HepG2 (cell line): ENCODE measurements around the gene SEMA4C. TPM values are rescaled to one million over a fixed set of nuclear protein-coding genes. Genes with fewer than 3 reads are reported as not detected.

ENCODE experiments used
- ATAC-seq: fragments of 200-7000 bp; cut with Tn5 transposase; 3 replicates; pipeline ENCODE4 v1.9.1; 2020; ENCODE audit warnings: mild to moderate bottlenecking, moderate library complexity
- BruUV-seq: library from RNA; stranded (reverse); fragments of 400-500 nt; replicated peaks from 2 replicates; lab custom pipeline; 2021; lab: Mats Ljungman, UMichigan
- CTCF ChIA-PET: fragments of 300-600 bp; formaldehyde crosslinking; extraction: SDS; loops from one replicate; lab custom pipeline; 2021; ENCODE audit warnings: low total read pairs, inconsistent platforms, low intra/inter-chr PET ratio; lab: Yijun Ruan, JAX
- POLR2A ChIA-PET: fragments of 350-600 bp; sonication (Branson Sonifier 250); formaldehyde crosslinking; loops from one replicate; lab custom pipeline; 2020; ENCODE audit warnings: antibody characterized with exemption, inconsistent platforms; lab: Yijun Ruan, JAX
- DNase-seq: peaks from one replicate; pipeline ENCODE4 v3.0.0-alpha.2; 2015; ENCODE audit warnings: low spot score
- FAIRE-seq: peaks from 3 replicates; lab custom pipeline; 2011; peaks lifted over from hg19 to GRCh38; lab: Jason Lieb, UNC
- H2AFZ ChIP-seq: one replicate; pipeline ENCODE4 v1.6.1; 2011; ENCODE audit warnings: low read length, inconsistent platforms
- H3K27ac ChIP-seq: fragments of 300-600 bp; 3 replicates; pipeline ENCODE4 v1.8.0; 2011; ENCODE audit warnings: mixed run types, mild to moderate bottlenecking, mixed read lengths, low read length, inconsistent platforms; ENCODE audit not compliant: insufficient read depth; ENCODE audit errors: extremely low read length
- H3K27me3 ChIP-seq, 2 experiments: fragments of 200-600 bp in 1 of 2; 2 replicates in 1 of 2; 3 replicates in 1 of 2; pipeline versions ENCODE4 v1.6.0 to v1.8.0; 2011; ENCODE audit warnings: low read length in 2 of 2, mild to moderate bottlenecking in 2 of 2, moderate library complexity in 2 of 2, inconsistent platforms in 1 of 2; ENCODE audit not compliant: insufficient read depth in 2 of 2, control insufficient read depth in 1 of 2
- H3K36me3 ChIP-seq, 2 experiments: fragments of 200-600 bp in 1 of 2; replicated peaks in 1 of 2; 2 replicates in 1 of 2; 3 replicates in 1 of 2; pipeline versions ENCODE4 v1.5.1 to v1.8.0; 2011; ENCODE audit warnings: low read length in 2 of 2, inconsistent platforms in 1 of 2; ENCODE audit not compliant: insufficient read depth in 2 of 2, control insufficient read depth in 1 of 2
- H3K4me1 ChIP-seq: 2 replicates; pipeline ENCODE4 v1.5.1; 2012; ENCODE audit warnings: low read length, inconsistent platforms; ENCODE audit not compliant: insufficient read depth
- H3K4me2 ChIP-seq: 2 replicates; pipeline ENCODE4 v1.6.0; 2011; ENCODE audit warnings: low read depth, low read length, inconsistent platforms
- H3K4me3 ChIP-seq, 3 experiments: fragments of 200-600 bp in 1 of 3; sonication (generic), shearing (Covaris generic) in 1 of 3; replicated peaks in 1 of 3; 2 replicates each; pipeline ENCODE4 v1.5.1; 2011 to 2016; ENCODE audit warnings: low read length in 3 of 3, inconsistent platforms in 2 of 3, low read depth in 2 of 3, mild to moderate bottlenecking in 2 of 3, control low read depth in 1 of 3, mixed read lengths in 1 of 3; ENCODE audit not compliant: insufficient read depth in 1 of 3
- H3K79me2 ChIP-seq: one replicate; pipeline ENCODE4 v1.6.1; 2011; ENCODE audit warnings: low read length, inconsistent platforms; ENCODE audit not compliant: insufficient read depth
- H3K9ac ChIP-seq: 2 replicates; pipeline ENCODE4 v1.6.0; 2011; ENCODE audit warnings: mild to moderate bottlenecking, low read depth, low read length, inconsistent platforms; ENCODE audit not compliant: insufficient read depth
- H3K9me3 ChIP-seq: 2 replicates; pipeline ENCODE4 v1.5.1; 2012; ENCODE audit warnings: mild to moderate bottlenecking, low read length
- H4K20me1 ChIP-seq: 2 replicates; pipeline ENCODE4 v1.6.0; 2011; ENCODE audit warnings: inconsistent platforms, mild to moderate bottlenecking, low read length, moderate library complexity; ENCODE audit not compliant: insufficient read depth
- MYNN ChIP-seq: sonication (generic); formaldehyde crosslinking; IDR thresholded peaks from 2 replicates; pipeline ENCODE4 v1.4.0; 2020; ENCODE audit warnings: mild to moderate bottlenecking, low read depth, missing genetic modification reagents
- RBFOX2 ChIP-seq: fragments of 200-400 bp; formaldehyde crosslinking; IDR thresholded peaks from 2 replicates; pipeline ENCODE4 v1.6.1; 2017; ENCODE audit warnings: low read depth, mild to moderate bottlenecking, low read length
- SMC3 ChIP-seq: IDR thresholded peaks from 2 replicates; pipeline ENCODE4 v1.6.1; 2011; ENCODE audit warnings: low read length, improper control_type of control experiment
- ZBTB20 ChIP-seq: sonication (generic); formaldehyde crosslinking; IDR thresholded peaks from 2 replicates; pipeline ENCODE4 v1.8.1; 2023; ENCODE audit warnings: missing genetic modification reagents, low read depth, mild to moderate bottlenecking, borderline replicate concordance
- ZNF574 ChIP-seq: sonication (generic); formaldehyde crosslinking; IDR thresholded peaks from 2 replicates; pipeline ENCODE4 v1.4.0; 2020; ENCODE audit warnings: missing genetic modification reagents
- WGBS: methylation state at CpG from one replicate; pipeline ENCODE4 v1.1.6; 2017; ENCODE audit warnings: low lambda C conversion rate; 5-methylcytosine and 5-hydroxymethylcytosine counted together
- in situ Hi-C: cut with HindIII; loops from 2 replicates; pipeline ENCODE4 v1.10.0; 2017; ENCODE audit warnings: low pct_unique_long_range_greater_than_20kb; ENCODE audit not compliant: extremely low pct_ligation_motif_present
- intact Hi-C: fragments of 100-400 bp; cut with micrococcal nuclease; formaldehyde crosslinking; loops from one replicate; pipeline ENCODE4 v1.10.0; 2022; ENCODE audit not compliant: unreplicated experiment
- polyA plus RNA-seq, 8 experiments: library from polyadenylated mRNA; depleted of rRNA in 3 of 8; stranded (reverse) in 7 of 8; unstranded in 1 of 8; fragments of >200 nt; fragmentation: Illumina TruSeq in 4 of 8; extraction: Trizol in 4 of 8; gene quantifications; 2 replicates each; pipeline versions ENCODE4 v1.2.1 to v1.2.3, GENCODE V29; 2011 to 2016; ENCODE audit warnings: low read depth in 4 of 8, missing spikeins in 1 of 8, mixed read lengths in 1 of 8; ENCODE audit not compliant: insufficient read depth in 1 of 8
- total RNA-seq, 5 experiments: library from RNA; depleted of rRNA; stranded (reverse); fragments of >200 nt; fragmentation: Illumina TruSeq; extraction: Trizol; gene quantifications; 2 replicates each; pipeline ENCODE4 v1.2.3, GENCODE V29; 2016; ENCODE audit warnings: low read depth in 1 of 5

The SEMA4C gene
- total and polyA plus RNA-seq, 2 of the 13 experiments (the other 11 are each of a cell fraction or from before 2014, with no cell fraction given): 25.9 to 46.6 TPM

GRCh38 chr2:96866149-96866548, 3.7 kb downstream of the SEMA4C start:
- ATAC-seq: no peak
- POLR2A ChIA-PET: interaction anchor here (1.3 to 5.9 kb wide), 2 partner anchors 8 to 45 kb away, joined by 3 to 152 read pairs; partner anchors contain the start of gene ANKRD39

More at GRCh38 chr2:96866149-96866548, 3.7 kb downstream of the SEMA4C start:
- no TSS peak for BruUV-seq
- peaks cover 38 to 54% of the 10 kb centered on the region in 2 experiments for H3K36me3 ChIP-seq
- WGBS: 98% methylated on average over 13 of the region's 14 CpGs
- H3K4me1 ChIP-seq: peaks cover 50% of the 10 kb centered on the region
- H4K20me1 ChIP-seq: no peaks in the 10 kb centered on the region
- peaks cover 0 to 9% of the 10 kb centered on the region in 2 experiments; a peak in 3 of 5 replicates for H3K27me3 ChIP-seq
- no peak overlapping the region for H3K27ac ChIP-seq
- CTCF ChIA-PET: no interaction called here
- H3K4me3 ChIP-seq: no peak overlapping the region
- in situ Hi-C loops: no loop called here
- H3K9me3 ChIP-seq: no peaks in the 10 kb centered on the region
- H3K79me2 ChIP-seq: peaks cover 23% of the 10 kb centered on the region
- TF ChIP-seq ZBTB20: no peak
- TF ChIP-seq SMC3: no peak
- peak; percentile 68 for TF ChIP-seq RBFOX2
- TF ChIP-seq ZNF574: peak; percentile 23; the same call in 1 of the 2 replicates
- no peak for TF ChIP-seq MYNN (CRISPR knock-in tag)
- TF ChIP-seq, all 625 proteins: peak for 2
- Histone ChIP-seq H3K4me2 (no peak overlapping the region), H3K9ac (no peak overlapping the region), H2AFZ (no peak overlapping the region)
- no peak for DNase-seq
- no peak for FAIRE-seq
- intact Hi-C loops: no loop called here
